GM21515 (cell line): Measurements from ENCODE around the gene IER5L.
"Not testable (repeated sequence)": the region's sequence is repeated elsewhere in the genome, so short reads cannot be mapped to it uniquely, and the experiment has no call there.

Source experiments
- ATAC-seq: cut with Tn5 transposase; IDR thresholded peaks from one replicate; pipeline ENCODE4 v1.9.1; 2021; ENCODE audit not compliant: unreplicated experiment

Gene IER5L

DNA sequence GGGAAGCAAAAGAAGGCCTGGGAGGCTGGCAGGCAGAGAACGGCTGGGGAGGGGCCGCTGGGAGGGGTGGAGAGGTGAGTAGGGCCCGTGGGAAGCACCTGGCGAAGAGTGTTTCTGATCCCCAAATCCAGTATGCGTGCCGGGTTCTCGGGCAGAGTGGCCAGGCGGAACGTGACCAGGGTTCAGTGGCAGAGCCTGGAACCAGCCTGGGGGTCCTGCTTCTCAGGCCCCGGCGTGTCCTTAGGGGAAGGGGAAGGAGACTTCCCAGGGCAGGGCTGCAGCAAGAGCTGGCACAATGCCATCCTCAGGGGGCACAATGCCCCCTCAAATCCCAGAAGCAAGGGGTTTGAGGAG is 25.5 kb upstream of the IER5L start:
- ATAC-seq, result no peak

DNA sequence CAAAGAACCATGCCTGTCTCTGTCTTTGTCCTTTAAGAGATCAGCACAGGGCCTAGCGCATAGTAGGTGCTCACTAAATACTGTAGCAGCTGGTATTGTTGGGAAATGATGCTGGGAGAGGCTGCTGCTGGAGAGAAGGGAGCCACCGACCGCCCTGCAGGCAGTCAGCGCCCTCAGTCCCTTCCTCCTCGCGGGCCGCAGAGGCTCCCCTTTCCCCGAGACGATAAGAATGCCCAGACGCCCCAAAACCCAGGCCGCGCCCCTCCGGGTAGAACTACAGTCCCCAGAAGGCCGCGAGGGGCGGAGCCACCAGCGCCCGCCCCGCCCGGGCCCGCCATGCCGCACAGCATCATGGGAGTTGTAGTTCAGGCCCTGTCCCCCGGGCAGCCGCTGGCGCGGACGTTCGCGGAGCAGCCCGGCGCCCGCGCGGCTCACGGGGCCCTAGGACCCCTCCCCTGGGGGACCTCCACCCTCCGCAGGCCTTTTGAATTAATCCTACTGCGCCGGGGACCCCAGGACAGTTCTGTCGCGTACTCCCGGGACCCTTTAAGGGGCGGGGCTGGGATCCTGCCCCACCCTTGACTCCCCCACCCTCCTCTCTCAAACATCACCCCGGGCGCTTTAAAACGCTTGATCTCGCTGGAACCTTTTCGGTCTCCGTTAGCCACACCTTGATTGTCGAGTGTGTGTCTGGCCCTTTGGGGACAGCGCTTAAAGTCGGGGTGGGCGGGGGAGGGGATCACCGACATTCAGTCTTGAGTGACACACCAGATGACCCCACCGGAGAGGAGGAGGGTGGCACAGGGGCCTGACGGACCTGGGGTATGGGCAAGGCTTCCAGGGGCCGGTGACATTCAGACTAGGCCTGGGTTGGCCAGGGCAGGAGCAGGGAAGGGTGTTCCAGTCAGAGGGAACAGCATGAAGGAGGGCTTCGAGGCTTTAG is 24.8 kb upstream of the IER5L start:
- ATAC-seq, result no peak

- ATAC-seq, result no peak
Observed at GRCh38 chr9:129201866-129202265, 23.8 kb upstream of the IER5L start.

- no peak for ATAC-seq
Observed at GRCh38 chr9:129201289-129201688, 23.2 kb upstream of the IER5L start.

DNA sequence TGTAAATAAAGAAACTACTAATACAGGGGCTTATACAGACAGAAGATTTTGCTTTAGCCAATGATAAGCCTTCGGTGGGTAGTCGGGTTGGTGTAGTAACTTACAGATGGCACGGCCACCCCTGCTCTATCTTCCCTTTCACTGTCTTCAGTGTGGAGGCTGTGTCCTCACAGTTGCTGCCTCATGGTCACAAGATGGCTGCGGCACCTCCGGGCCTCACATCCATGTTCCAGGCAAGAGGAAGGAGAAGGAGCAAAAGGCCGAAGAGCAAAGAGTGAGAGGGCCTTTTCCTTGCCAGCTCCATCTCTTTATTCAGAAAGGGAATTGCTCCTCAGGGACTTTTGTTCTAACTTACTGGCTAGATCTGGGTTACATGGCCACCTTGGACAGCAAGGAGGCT is 22.2 kb upstream of the IER5L start:
- no peak for ATAC-seq

DNA sequence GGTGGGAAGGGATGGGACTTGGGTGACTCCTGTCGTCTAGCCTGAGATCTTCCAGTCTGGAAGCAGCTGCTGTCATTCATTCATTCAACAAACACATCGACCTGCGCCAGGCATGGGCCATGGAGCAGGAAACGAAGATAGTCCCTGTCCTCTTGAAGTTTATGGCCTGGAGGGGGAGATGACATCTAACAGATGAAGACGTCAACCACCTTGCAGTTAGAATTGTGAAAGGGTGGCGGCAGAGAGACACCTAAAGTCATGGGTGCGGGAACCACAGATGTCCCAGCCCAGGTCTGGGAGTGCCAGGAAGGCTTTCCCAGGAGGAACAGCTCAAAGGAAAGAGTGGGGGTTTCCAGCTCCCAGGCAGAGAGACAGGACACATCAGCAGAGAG is 21.0 kb upstream of the IER5L start:
- no peak for ATAC-seq

- ATAC-seq, result no peak
Observed at GRCh38 chr9:129198319-129199043, 20.4 kb upstream of the IER5L start.

- no peak for ATAC-seq
Observed at GRCh38 chr9:129197978-129198318, 19.9 kb upstream of the IER5L start.

DNA sequence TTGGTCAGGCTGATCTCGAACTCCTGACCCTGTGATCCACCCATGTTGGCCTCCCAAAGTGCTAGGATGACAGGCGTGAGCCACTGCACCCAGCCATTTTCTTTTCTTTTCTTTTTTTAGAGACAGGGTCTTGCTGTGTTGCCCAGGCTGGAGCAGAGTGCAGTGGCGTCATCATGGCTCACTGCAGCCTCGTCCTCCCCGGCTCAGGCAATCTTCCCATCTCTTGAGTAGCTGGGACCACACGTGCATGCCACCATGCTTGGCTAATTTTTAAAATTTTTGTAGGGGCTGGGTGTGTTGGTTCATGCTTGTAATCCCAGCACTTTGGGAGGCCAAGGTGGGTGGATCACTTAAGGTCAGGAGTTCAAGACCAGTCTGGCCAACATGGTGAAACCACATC is 19.0 kb upstream of the IER5L start:
- not testable (repeated sequence) for ATAC-seq

DNA sequence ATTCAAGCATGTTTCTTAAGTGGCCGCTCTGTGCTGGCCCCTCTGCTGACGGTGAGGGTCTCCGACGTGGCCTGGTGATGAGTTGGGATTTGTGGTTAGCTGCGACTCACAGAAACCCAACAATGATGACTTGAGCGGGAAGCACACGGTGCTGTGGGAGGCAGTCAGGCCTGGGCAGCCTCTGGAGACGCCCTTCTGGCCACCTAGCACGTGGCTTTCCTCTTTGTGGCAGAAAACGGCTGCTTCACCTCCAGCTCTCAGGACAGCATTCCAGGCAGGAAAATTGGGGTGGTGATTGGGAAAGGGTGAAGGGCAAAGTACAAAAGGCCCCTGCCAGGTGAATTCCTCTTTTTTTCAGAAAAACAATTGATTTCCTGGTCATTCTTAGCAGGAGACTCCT is 17.5 kb upstream of the IER5L start:
- ATAC-seq, result no peak

DNA sequence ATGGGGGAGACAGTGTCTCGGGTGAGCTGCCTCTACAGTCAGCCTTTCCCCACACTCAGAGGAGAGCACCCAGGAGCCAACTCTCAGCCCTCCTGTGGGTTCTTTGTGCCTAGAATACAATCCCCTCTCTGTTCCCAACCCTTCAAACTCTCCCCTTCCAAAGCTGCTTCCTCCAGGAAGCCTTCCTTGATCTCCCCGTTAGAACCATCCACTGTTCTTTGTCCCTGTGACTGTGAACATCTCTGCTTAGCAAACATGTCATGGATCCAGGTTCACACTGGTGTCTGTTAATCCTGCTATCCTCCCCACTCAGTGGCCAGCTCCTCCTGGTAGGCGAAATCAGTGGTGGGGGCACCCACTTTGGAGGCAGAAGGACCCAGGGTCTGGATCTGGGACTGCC is 16.2 kb upstream of the IER5L start:
- no peak for ATAC-seq

DNA sequence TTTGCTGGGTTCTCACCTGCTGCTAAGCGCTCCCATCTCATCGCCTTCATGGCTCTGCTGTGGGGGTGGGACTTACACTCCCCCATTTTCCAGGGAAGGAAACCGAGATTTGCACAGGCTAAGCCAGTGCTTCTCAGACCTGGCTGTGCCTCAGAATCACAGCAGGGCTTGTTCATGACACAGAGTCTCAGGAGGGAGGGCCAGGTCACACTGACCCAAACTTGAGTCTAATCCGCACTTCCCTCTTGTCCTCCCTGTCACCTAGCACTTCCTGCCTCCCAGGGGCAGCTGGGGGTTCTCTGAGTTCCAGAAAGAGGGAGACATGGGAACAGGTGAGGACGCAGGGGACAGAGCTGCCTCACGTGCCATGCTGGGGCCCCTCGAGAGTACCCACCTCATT is 15.6 kb upstream of the IER5L start:
- ATAC-seq, result no peak

- no peak for ATAC-seq
Observed at GRCh38 chr9:129191234-129191633, 13.2 kb upstream of the IER5L start.

DNA sequence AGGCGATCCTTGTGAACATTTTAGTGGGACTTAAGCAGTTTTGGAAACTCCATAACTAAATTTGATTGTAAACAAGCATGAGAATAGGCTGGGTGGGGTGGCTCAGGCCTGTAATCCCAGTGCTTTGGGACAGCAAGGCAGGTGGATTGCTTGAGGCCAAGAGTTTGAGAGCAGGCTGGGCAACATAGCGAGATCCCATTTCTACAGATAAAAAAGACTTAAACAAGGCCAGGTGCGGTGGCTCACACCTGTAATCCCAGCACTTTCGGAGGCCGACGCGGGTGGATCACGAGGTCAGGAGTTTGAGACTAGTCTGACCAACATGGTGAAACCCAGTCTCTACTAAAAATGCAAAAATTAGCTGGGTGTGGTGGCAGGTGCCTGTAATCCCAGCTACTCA is 11.9 kb upstream of the IER5L start:
- not testable (repeated sequence) for ATAC-seq

DNA sequence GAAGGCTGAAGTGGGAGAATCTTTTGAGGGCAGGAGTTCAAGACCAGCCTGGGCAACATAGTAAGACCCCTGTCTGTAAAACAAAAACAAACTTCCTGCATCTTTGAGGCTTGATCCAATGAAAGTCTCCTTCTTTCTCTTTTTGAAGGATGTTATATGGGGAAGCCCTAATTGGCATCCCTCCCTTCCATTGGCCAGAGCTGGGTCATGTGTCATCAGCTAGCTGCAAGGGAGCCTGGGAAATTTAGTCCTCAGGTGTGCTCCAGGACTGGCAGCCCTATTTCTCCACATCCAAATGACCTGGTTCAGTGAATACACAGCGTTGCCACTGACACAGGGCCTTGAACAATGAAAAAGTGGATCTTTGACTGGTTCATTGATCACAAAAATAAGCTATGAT is 9.0 kb upstream of the IER5L start:
- ATAC-seq, result no peak

GRCh38 chr9:129185991-129186390 is 7.9 kb upstream of the IER5L start:
- no peak for ATAC-seq

DNA sequence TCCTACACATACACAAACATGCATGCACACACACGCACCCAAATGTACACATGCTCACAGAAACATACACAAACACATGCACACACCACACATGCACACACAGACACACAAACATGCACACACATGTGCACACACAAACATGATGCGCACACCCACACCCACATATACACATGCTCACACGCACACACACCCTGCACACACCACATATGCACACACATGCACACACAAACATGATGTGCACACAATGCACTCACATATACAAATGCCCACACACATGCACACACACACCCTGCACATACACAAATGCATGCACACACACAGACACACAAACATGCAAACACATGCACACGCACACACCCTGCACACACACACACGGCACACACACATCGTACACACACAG is 7.3 kb upstream of the IER5L start:
- no peak for ATAC-seq

DNA sequence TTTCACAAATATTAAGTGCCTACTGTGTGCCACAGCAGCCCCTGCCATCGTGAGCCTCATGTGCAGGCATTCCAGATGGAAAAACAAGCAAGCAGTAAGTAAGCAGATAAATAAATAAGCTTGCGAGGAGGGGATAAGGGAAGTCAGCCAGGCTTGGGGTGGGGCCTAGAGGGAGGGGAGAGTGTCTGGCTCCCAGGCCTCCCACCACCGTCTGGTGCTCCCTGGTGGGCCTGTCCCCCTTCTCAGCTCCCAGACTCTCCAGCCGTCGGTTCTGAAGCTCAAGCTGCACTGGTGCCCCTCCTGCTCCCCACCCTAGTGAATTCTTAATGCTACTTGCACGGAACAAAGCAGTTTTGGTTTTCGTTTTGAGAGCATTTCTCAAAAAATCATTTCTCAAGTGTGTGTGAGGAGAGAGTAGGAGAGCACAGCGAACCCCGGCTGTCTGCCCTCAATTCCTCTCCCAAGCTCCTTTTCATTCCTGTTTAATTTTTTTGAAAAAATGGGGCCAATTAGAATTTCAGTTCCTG is 6.6 kb upstream of the IER5L start:
- ATAC-seq, result no peak

- ATAC-seq, result no peak
Observed at GRCh38 chr9:129184219-129184524, 6.1 kb upstream of the IER5L start.

- ATAC-seq, result no peak
Observed at GRCh38 chr9:129183495-129184218, 5.6 kb upstream of the IER5L start.

DNA sequence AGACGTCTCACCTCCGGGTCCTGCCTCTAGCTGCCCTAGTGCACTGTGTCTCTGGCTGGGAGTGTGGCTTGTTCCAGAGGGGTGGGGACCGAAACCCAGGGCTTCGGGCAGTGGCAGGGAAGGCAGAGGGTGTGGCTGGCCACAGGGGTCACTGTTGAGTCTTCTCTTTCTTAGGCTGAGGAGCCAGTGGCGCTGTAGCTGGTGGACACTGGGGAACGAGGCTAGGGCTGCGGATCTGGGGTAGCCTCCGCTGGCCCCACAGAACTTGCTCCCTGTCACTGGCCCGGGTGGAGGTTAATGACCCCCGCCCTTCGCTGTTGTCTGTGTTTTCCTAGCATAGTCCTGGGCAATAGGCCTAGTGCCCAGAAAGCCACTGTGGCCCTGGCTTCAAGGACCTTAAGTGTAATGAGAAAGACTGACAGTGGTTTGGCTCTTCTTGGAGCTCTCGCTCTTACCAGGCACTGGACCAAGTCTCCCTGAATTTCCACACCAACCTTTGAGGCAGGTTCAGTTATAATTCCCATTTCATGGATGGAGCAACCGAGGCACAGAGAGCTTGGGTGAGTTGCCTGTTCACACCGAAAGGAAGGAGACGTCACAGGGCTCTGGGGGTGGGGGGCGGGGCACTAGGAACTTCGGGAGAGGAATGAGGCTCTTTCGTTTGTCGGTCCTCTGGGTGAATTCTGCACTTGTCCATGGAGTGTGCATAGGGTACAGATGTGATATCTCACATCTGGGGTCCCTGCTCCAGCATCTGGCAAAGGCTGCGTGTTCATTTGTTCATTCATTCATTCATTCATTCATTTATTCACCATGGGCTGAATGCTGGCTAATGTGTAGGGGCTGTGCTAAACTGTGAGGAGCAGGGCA is 4.8 kb upstream of the IER5L start:
- ATAC-seq, result no peak
